Loucy (cell line): Measurements from ENCODE around the gene WDR11.

ENCODE experiments used
- EZH2phosphoT487 ChIP-seq: fragments of 200-600 bp; IDR thresholded peaks from 2 replicates; pipeline ENCODE4 v1.6.1; 2018; ENCODE audit warnings: antibody characterized with exemption, mild to moderate bottlenecking, moderate library complexity, borderline replicate concordance
- TF ChIP-seq, protein P1 (sequence below): fragments of 200-600 bp; sonication (generic); conservative IDR thresholded peaks from 2 replicates; pipeline ENCODE4 v1.5.1; 2014; ENCODE audit warnings: mild to moderate bottlenecking, antibody characterized with exemption, low read length

- TF ChIP-seq, protein P1, sequence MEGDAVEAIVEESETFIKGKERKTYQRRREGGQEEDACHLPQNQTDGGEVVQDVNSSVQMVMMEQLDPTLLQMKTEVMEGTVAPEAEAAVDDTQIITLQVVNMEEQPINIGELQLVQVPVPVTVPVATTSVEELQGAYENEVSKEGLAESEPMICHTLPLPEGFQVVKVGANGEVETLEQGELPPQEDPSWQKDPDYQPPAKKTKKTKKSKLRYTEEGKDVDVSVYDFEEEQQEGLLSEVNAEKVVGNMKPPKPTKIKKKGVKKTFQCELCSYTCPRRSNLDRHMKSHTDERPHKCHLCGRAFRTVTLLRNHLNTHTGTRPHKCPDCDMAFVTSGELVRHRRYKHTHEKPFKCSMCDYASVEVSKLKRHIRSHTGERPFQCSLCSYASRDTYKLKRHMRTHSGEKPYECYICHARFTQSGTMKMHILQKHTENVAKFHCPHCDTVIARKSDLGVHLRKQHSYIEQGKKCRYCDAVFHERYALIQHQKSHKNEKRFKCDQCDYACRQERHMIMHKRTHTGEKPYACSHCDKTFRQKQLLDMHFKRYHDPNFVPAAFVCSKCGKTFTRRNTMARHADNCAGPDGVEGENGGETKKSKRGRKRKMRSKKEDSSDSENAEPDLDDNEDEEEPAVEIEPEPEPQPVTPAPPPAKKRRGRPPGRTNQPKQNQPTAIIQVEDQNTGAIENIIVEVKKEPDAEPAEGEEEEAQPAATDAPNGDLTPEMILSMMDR = no peak
- TF ChIP-seq EZH2phosphoT487 = no peak
These were observed 54.1 kb downstream of the WDR11 start for GRCh38 chr10:120905268-120905667.
